Measurements from ENCODE around the gene TARS2. TPM values are rescaled to one million over a fixed set of nuclear protein-coding genes. Genes with fewer than 3 reads are reported as not detected.
A peak's percentile ranks its signal among the peaks of the same experiment; 100 is the strongest.

Gene TARS2
- total RNA-seq, 1 experiment from 2014 or later, result 12.8 TPM

DNA sequence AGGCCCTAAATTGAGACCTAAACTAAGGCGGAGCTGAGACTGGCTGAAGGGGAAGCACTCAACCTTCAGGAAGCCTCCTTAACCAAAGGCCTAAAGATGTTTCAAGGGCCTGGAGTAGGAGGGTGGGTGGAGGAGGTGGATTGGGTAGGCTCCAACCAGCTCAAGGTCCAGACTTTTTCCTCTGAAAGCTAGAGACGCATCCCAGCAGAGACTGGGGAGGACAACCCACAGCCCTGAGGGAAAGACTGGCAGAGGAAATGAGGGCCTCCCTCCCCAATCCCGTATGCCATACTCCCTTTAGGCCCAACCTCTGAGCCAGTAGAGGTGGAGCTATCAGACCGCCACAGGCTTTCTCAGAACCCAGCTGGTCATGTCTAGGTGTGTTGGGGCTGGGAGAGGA is 21.8 kb downstream of the TARS2 start:
- no peak for DNase-seq (ENCODE audit: low spot score)

DNA sequence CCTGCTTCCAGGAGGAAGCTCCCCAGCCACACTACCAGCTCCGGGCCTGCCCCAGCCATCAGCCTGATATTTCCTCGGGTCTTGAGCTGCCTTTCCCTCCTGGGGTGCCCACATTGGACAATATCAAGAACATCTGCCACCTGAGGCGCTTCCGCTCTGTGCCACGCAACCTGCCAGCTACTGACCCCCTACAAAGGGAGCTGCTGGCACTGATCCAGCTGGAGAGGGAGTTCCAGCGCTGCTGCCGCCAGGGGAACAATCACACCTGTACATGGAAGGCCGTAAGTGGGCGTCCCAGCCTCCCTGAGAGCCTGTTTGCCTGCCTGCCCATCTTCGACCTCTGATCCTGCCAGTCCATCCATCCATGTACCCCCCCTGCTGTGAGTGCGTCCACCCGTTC is 24.3 kb downstream of the TARS2 start:
- DNase-seq (ENCODE audit: low spot score), result no peak

DNA sequence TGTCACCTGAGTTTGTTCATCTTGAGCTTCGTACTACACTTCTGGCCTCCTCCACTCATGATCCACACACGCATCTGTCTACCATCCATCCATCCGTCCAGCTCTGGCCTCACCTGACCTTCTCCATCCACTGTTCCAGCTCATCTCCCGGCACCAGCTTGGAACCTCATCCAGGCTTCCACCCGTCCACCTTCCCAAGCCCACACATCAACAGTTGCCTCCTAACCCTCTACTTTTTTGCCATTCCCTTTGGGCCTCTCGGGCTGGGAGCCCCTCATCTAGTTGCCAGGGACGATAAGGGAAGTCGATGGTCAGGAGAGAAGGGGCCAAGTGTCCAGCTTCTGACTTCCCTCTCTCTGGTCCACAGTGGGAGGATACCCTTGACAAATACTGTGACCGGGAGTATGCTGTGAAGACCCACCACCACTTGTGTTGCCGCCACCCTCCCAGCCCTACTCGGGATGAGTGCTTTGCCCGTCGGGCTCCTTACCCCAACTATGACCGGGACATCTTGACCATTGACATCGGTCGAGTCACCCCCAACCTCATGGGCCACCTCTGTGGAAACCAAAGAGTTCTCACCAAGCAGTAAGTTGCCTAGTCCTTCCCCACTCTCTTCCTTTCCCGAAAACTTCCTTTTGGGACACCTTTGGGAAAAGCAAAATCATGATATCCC is 24.9 kb downstream of the TARS2 start:
- no peak for DNase-seq (ENCODE audit: low spot score)

DNA sequence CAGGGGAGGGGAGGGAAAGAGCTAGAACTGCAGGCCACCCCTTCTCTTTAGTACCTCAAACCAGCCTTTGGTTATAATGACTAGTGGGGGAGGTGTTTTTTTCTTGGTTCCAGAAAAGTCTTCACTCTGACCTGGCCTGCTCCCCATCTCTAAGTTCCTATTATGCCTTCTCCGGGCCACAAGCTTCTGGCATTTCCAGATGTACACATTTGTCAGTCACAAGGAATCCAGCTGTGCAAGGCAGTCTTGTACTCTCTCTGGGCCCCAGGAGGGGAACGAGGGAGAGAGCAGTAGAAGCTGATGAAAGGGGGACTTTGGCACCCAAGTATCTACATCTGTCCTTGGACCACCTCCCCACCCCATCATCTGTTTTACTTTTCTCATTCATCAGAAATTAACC is 25.6 kb downstream of the TARS2 start:
- DNase-seq (ENCODE audit: low spot score), result no peak

DNA sequence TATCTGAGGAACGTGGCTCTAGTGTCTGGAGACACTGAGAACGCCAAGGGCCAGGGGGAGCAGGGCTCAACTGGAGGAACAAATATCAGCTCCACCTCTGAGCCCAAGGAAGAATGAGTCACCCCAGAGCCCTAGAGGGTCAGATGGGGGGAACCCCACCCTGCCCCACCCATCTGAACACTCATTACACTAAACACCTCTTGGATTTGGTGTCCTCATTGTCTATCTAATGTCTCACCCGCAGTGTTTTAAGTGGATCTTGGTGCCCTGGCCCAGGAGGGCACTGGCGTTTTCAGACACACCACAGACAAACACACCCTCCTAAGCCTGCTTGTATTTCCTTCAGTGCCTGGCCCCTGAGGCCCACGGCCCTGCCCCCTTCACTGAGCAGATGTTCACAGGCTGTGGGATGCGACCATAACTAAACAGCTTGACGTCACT is 26.2 kb downstream of the TARS2 start:
- no peak for DNase-seq (ENCODE audit: low spot score)

DNA sequence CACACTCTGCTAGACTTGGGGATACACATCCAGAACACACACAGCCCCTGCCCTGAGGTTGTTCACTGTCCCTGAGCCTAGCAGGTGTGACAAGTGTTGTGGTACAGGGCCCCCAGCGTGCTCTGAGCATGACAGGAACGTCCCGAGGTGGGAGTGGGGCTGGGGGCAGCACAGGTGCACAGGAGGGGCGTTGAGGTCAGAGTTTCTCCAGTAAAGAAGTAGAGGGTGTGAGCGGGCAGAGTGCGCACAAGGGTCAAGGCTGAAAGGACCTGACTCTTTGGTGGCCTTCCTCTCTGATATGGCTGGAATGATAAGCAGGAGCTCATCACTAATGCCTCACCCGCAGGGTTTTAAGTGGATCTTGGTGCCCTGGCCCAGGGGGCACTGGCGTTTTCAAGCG is 27.0 kb downstream of the TARS2 start:
- DNase-seq (ENCODE audit: low spot score), result no peak

DNA sequence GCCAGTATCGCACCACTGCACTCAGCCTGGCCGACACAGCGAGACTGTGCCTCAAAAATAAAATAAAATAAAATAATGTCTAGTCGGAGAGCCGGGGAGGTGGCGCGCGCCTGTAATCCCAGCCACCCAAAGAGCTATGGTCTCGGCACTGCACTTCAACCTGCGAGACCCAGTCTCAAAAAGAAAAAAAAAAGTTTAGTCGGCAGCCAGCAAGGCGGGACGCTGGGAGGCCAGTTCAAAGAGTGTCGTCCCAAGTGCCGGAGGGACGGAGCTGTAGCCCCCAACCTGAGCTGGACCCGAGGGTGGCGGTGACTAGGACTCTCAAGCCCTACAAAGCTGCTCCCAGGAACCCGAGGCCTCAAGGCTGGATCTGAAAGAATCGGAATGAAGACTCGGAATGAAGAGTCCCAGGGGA is 27.7 kb downstream of the TARS2 start:
- no peak for DNase-seq (ENCODE audit: low spot score)

DNA sequence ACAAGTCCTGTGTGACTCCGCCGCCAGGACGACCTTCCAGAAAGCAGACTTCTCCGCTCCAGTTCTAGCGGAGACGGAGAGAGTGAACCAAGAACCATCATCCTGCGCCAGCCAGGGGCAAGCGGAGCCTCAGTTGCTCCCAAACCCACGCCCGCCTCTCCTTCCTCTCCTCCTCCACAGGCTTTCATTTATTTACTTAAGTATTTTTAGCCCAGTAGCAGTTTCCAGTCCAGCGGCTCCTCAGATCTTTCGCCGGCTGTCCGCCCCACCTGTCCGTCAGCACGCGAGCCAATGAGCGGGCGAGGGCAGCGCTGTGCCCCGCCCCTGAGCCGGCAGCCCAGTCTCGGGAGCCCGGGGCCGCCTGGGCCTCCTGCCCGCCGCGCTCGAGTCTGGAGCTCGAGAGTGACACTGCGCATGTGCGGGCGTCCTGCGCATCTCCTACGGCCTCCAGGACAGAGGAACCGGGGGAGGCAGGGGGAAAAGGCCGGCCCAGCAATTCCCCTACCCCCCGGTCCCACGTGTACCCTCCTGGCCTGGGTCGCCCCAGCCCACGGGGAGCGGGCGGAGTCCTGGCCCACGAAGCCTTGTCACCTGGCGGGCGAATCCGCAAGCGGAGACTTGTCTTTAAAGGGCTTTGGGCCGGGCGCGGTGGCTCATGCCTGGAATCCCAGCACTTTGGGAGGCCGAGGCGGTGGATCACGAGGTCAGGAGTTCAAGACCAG is 28.3 kb downstream of the TARS2 start, which contains the start of gene FALEC:
TSS of gene FALEC (plus strand) at position 425 of the 722 bp plus-strand sequence.
- DNase-seq (ENCODE audit: low spot score), result peak; percentile 91

DNA sequence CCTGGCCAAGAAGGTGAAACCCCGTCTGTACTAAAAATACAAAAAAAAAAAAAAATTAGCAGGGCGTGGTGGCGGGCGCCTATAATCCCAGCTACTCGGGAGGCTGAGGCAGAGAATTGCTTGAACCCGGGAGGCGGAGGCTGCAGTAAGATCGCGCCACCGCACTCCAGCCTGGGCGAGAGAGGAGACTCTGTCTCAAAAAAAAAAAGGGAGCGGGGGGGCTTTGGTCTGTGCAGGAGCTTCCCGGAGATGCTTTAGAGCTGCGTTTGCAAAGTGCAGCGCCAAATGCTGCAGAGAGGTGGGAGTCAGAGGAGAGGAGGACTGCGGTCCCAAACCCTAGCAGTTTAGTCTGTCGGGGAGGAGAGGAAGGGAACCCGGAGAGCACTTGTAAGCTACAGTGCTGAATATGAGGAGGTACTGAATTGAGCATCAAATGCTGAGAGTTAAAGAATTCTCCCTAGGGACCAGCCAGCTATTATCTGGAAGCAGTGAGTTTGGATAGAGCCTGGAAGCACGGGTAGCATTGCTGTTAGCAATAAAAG is 28.9 kb downstream of the TARS2 start:
- no peak for DNase-seq (ENCODE audit: low spot score)

DNA sequence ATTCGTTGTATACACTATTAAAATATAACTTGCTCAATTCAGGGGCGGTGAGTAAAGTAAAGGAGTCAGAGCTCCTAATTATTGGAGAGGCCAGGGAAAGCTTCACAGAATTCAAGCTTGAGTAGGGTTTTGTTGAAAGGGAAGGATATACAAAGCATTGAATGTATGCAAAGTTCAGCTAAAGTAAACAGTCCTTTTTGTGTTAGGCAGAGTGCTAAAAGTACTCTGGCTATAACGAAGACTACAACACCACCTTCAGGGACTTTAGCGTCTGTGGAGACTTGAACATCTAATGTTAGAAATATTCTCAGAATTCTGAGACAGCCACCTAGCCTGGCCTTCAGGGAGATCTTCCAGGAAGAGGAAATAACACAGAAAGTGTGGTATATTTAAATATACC is 29.4 kb downstream of the TARS2 start:
- no peak for DNase-seq (ENCODE audit: low spot score)

DNA sequence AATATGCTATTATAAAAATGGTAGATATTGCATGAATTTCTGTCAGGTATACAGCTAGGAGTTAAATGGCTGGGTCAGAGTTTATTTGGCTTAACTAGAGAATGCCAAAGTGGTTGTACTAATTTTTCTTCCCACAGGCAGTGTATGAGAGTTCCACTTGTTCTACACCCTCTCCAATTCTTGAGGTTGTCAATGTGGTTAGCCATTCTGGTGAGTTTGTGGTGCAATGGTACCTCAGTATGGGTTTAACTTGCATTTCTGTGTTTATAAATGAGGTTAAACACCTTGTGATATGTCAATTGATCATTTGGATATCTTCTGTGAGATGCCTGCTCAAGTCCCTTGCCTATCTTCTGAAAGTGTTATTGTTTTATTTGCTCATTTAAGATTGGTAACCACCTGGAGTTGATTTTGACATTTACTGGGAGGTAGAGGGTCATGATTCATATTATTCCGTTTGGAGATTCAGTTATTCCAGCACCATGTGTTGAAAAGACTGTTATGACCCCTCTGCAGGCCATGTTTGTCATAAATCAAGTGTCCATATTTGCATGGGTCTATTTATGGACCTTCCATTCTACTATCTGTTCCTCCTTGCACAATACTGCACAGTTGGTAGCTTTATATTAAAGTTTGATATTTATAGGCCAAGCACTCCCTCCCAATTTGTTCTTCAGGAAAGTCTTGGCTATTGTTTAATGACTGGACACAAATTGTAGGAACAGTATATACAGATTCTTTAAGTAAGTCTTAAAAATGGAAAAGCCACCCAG is 34.2 kb downstream of the TARS2 start:
- DNase-seq (ENCODE audit: low spot score), result no peak

DNA sequence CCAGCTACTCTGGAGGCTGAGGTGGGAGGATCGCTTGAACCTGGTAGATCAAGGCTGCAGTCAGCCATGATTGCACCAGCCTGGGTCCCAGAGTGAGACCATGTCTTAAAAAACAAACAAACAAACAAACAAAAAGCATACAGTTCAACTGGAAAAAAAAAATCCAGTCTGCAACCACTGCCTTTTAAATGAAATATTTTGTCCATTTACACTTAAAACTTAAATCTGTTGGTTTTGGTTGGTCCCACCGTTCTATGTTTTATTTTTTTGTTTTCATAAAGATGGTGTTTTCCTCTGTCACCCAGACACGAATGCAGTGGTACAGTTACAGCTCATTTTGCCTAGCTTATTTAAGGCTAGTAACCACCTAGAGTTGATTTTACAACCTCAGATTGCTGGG is 38.1 kb downstream of the TARS2 start:
- no peak for DNase-seq (ENCODE audit: low spot score)

DNA sequence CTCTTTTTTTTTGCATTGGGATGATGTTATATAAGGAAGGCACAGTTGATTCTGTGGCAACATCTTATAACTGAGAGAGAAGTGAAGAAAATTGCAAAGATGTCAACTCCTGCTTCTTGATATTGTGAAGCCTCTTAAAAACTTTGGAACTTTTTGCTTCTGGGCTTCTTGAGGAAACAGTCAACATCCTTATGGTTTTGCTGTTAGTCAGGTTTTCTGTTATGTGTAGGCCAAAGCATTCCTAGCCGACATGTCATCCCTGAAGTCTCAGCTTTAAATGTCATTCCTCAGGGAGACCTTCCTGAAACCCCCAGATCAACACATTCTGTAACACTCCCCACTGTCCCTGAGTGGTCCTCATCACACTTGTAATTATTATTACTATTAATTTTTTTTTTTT is 41.0 kb downstream of the TARS2 start:
- DNase-seq (ENCODE audit: low spot score), result peak; percentile 1

DNA sequence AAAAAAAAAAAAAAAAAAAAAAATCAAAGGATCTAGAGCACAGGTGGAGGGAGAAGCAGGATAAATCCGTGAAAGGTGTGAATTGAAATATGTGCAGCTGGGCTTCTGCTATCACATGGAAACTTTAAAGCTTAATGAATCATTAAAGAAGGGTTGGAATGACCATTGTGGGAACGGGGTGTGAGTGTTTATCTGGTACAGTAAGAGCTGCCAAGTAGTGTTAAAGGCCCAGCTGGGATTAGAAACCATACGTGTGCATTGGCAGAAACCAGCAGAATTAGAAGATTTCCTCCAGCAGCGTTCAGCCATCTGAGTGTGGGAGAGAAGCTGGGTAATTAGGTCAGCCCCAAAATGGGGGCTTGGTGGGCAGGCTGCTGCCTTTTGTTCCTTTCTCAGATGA is 41.8 kb downstream of the TARS2 start:
- no peak for DNase-seq (ENCODE audit: low spot score)

DNA sequence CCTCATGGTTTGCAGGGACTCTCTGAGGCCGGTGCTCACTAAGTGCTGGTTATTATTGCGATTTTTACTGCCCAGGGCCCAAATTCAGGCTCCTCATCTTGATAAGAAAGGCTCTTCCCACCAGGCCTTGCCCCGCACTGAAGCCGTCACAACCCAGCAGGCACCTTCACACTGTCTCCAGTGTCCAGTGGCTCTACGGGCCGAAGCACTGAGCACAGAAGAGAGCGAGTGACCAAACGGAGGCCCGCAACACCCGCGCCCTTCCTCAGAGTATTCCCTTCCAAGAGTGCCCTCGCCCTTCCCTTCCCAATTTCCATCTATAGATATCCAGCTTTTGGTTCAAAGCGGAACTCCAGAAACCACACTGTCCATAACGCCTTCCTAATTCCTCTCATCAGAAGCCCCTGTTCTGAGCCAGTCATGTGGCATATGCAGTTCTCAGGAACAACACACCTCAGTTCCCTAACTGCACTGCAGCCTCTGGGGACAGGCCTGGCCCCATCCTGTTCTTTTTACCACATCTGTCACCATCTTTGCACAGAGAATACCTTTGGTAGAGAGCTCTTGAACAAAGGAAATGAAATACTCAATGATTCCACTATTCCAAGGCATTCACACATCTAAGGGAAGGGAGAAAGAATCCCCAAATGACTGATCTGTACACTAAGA is 43.4 kb downstream of the TARS2 start:
- no peak for DNase-seq (ENCODE audit: low spot score)

DNA sequence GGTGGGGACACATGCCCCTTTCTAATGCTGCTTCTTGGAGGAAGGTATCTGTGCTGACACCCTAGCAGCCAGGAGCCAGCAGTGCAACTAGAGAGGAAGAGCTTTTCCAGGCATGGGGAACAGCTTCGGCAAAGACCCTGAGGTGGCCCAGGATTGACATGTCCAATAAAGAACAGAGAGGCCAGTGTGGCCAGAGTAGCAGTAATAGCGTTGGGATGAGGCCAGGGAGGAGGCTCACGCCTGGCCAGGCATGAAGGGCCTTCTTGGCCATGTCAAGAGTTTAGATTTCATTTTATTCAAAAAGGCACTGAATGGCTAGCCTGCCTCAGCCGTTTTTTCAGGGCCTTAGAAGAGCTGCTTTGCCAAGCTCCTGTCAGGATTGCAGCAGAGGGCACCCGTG is 45.6 kb downstream of the TARS2 start:
- DNase-seq (ENCODE audit: low spot score), result no peak

DNA sequence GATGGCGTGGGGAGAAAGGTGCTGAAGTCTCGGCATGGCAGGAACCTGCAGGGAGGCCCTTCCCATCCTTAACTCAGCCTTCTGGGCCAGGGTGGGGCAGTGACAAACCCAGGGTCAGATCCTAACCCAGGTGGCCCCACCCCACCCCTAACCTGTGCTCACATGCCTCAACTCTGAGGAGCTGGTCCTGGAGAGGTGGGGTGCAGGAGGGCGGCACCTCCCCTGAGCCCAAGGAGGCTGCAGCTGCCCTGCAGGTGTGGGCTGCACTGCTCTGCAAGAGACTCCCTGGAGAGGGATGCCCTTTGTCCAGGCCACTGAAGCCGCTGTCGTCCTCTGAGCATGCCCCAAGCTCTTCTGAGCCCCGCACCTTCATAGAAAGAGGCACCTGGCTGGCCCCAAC is 46.8 kb downstream of the TARS2 start:
- peak; percentile 1 for DNase-seq (ENCODE audit: low spot score)

DNA sequence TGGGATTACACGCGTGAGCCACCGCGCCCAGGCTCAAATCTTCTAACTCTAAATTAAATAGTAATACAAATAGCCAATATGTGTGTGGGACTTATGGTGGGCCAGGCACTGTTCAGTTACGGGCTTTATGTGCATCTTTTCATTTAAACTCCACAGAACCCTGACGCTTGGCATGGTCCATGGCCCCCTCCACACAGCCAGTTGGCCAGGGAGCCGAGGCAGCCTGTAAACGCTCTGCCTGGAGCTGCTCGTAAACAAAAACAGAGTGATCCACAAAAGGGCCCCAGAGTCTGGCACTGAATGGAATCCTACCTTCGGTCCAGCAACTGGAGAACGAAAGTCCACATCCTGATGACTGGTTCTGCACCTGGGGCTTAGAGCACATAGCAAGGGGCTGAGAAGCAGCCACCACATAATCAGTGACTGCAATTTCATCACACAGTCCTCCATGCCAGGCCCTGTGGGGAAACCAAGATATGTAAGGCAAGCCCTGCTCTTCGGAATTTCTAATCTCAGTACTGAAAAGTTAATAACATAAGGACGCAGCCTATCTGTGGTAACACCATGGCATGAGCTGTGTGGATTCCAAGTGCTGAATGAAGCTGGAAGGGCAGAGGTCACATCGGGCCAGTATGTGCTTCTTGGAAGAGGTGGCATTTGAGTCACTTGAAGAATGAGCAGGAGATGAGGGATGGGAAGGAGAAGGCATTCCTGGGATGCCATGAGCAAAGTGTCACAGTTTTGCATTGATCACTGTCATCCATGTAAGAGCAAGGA is 48.5 kb downstream of the TARS2 start:
- no peak for DNase-seq (ENCODE audit: low spot score)

DNA sequence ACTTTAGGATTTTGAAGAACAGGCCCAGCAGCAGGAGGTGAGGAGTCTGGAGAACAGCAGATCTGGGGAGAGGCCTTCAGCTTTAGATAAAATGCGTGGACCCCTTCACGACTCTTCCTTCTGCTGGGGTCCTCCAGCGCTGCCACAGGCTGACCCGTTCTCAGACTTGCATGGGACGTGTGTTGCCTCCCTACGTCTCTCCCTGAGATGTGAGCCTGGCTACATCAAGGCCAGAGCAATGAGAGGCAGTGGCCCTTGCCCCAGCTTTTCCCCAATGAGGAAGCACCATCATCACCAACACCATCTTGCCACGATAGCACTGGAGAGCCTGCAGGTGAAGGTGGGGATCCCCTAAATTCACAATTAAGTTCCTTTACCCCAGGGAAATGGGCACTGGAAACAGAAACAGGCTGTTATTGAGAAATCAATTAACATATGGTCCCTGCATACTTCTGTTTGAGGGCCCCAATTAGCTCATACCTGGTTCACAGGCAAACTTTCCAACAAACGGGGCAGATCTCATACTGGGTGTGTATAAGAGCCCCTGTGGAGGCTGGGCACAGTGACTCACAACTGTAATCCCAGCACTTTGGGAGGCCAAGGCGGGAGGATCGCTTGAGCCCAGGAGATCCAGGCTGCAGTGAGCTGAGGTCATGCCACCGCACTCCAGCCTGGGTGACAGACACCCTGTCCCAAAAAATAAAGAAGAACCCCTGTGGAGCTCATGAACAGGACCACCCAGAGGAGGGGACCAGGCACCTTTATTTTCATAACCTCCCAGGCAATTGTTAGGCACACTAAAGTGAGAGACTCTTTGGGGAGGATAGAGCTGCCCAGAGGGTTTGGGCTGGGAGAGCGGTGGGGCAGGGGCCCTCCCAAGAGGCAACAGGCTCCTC is 49.9 kb downstream of the TARS2 start:
- no peak for DNase-seq (ENCODE audit: low spot score)
